ENCODE data around the gene KPNA2. TPM values are rescaled to one million over a fixed set of nuclear protein-coding genes. Genes with fewer than 3 reads are reported as not detected.

KPNA2 gene
- total and polyA plus RNA-seq, 2 of the 13 experiments (the other 11 are each of a cell fraction or from before 2014, with no cell fraction given), result 111 to 305 TPM

DNA sequence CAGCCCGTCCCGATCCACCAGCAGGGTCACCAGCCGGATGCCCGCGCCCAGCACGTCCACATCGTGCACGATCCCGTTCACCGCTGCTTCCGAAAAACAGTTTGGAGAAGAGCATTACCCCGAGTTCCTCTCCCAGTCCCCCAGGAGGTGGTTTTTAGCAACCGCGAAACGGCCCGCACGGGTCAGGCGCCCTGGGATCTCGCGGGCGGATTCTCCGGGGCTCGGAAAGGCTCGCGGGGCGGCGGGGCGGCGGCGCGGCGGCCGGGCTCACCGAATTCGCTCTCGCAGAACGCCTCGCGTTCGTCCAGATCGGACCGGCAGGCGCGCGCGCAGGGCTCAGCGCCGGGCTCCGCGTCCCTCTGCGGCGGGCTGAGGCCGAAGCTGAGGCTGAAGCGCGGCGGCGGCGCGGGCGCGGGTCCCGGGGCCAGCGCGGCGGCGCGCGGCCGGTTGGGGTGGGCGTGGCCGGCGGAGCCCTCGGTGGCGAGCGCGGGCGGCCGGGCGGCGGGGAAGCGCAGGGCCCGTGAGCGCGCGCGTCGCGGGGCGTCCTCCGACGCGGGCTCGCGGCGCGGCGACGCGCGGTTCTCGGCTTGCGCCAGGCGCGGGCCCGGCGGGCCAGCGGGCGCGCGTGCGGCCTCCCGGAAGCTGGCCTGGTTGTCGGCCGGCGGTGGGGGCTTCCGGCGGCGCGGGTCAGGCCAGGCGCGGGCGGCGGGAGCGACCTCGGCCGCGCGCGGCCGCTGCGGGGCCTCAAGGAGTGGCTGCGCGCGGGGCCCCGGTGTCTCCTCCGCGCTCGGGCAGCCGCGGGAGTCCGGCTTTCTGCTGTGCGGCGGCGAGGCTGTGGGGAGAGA lies 42.2 kb upstream of the KPNA2 start (continued):
- TF ChIP-seq ZNF543 (CRISPR knock-in tag; IDR thresholded peaks at IDR 0.05) (no peak), ZNF660 (CRISPR knock-in tag; IDR thresholded peaks at IDR 0.05; ENCODE audit: borderline replicate concordance, low read depth) (no peak), ZNF709 (CRISPR knock-in tag; IDR thresholded peaks at IDR 0.05) (no peak), NR2F2 (IDR thresholded peaks at IDR 0.05; ENCODE audit: borderline replicate concordance, low read depth) (peak; percentile 26; the same call in 1 of the 2 replicates), ZNF720 (CRISPR knock-in tag; IDR thresholded peaks at IDR 0.05) (no peak), XBP1 (CRISPR knock-in tag; IDR thresholded peaks at IDR 0.05) (no peak), ZNF446 (CRISPR knock-in tag; IDR thresholded peaks at IDR 0.05) (peak; percentile 51; the same call in 1 of the 2 replicates), TAF15 (IDR thresholded peaks at IDR 0.05; ENCODE audit: low read depth, low read length, poor library complexity, severe bottlenecking) (no peak), ZNF615 (CRISPR knock-in tag; IDR thresholded peaks at IDR 0.05; ENCODE audit: borderline replicate concordance) (no peak), GZF1 (CRISPR knock-in tag; IDR thresholded peaks at IDR 0.05) (no peak), IRF9 (CRISPR knock-in tag; IDR thresholded peaks at IDR 0.05; ENCODE audit: borderline replicate concordance) (peak; percentile 57; the same call in 1 of the 2 replicates), ZNF3 (CRISPR knock-in tag; IDR thresholded peaks at IDR 0.05) (no peak), FOXJ3 (CRISPR knock-in tag; IDR thresholded peaks at IDR 0.05; ENCODE audit: borderline replicate concordance) (no peak), ZNF816 (CRISPR knock-in tag; IDR thresholded peaks at IDR 0.05; ENCODE audit: borderline replicate concordance) (peak; percentile 61; the same call in 1 of the 2 replicates)
- TF ChIP-seq, protein P1, sequence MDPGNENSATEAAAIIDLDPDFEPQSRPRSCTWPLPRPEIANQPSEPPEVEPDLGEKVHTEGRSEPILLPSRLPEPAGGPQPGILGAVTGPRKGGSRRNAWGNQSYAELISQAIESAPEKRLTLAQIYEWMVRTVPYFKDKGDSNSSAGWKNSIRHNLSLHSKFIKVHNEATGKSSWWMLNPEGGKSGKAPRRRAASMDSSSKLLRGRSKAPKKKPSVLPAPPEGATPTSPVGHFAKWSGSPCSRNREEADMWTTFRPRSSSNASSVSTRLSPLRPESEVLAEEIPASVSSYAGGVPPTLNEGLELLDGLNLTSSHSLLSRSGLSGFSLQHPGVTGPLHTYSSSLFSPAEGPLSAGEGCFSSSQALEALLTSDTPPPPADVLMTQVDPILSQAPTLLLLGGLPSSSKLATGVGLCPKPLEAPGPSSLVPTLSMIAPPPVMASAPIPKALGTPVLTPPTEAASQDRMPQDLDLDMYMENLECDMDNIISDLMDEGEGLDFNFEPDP (CRISPR knock-in tag; conservative IDR thresholded peaks at IDR 0.05), result no peak
- TF ChIP-seq, protein P2, sequence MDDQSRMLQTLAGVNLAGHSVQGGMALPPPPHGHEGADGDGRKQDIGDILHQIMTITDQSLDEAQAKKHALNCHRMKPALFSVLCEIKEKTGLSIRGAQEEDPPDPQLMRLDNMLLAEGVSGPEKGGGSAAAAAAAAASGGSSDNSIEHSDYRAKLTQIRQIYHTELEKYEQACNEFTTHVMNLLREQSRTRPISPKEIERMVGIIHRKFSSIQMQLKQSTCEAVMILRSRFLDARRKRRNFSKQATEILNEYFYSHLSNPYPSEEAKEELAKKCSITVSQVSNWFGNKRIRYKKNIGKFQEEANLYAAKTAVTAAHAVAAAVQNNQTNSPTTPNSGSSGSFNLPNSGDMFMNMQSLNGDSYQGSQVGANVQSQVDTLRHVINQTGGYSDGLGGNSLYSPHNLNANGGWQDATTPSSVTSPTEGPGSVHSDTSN (CRISPR knock-in tag; IDR thresholded peaks at IDR 0.05; ENCODE audit: borderline replicate concordance), result 0 out of 2 replicates have a peak, but pooled peaks have one; percentile 23
- TF ChIP-seq, protein P3, sequence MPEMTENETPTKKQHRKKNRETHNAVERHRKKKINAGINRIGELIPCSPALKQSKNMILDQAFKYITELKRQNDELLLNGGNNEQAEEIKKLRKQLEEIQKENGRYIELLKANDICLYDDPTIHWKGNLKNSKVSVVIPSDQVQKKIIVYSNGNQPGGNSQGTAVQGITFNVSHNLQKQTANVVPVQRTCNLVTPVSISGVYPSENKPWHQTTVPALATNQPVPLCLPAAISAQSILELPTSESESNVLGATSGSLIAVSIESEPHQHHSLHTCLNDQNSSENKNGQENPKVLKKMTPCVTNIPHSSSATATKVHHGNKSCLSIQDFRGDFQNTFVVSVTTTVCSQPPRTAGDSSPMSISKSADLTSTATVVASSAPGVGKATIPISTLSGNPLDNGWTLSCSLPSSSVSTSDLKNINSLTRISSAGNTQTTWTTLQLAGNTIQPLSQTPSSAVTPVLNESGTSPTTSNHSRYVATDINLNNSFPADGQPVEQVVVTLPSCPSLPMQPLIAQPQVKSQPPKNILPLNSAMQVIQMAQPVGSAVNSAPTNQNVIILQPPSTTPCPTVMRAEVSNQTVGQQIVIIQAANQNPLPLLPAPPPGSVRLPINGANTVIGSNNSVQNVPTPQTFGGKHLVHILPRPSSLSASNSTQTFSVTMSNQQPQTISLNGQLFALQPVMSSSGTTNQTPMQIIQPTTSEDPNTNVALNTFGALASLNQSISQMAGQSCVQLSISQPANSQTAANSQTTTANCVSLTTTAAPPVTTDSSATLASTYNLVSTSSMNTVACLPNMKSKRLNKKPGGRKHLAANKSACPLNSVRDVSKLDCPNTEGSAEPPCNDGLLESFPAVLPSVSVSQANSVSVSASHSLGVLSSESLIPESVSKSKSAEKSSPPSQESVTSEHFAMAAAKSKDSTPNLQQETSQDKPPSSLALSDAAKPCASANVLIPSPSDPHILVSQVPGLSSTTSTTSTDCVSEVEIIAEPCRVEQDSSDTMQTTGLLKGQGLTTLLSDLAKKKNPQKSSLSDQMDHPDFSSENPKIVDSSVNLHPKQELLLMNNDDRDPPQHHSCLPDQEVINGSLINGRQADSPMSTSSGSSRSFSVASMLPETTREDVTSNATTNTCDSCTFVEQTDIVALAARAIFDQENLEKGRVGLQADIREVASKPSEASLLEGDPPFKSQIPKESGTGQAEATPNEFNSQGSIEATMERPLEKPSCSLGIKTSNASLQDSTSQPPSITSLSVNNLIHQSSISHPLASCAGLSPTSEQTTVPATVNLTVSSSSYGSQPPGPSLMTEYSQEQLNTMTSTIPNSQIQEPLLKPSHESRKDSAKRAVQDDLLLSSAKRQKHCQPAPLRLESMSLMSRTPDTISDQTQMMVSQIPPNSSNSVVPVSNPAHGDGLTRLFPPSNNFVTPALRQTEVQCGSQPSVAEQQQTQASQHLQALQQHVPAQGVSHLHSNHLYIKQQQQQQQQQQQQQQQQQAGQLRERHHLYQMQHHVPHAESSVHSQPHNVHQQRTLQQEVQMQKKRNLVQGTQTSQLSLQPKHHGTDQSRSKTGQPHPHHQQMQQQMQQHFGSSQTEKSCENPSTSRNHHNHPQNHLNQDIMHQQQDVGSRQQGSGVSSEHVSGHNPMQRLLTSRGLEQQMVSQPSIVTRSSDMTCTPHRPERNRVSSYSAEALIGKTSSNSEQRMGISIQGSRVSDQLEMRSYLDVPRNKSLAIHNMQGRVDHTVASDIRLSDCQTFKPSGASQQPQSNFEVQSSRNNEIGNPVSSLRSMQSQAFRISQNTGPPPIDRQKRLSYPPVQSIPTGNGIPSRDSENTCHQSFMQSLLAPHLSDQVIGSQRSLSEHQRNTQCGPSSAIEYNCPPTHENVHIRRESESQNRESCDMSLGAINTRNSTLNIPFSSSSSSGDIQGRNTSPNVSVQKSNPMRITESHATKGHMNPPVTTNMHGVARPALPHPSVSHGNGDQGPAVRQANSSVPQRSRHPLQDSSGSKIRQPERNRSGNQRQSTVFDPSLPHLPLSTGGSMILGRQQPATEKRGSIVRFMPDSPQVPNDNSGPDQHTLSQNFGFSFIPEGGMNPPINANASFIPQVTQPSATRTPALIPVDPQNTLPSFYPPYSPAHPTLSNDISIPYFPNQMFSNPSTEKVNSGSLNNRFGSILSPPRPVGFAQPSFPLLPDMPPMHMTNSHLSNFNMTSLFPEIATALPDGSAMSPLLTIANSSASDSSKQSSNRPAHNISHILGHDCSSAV (CRISPR knock-in tag; IDR thresholded peaks at IDR 0.05; ENCODE audit: borderline replicate concordance), result no peak

All from HepG2 (cell line).